Subcutaneous abdominal adipose tissue (tissue), 5 donors: Measurements from ENCODE around the gene SHPK.

Source experiments
- H3K27ac ChIP-seq: one replicate; pipeline ENCODE4 v1.7.0; 2013; ENCODE audit warnings: low read depth, mild to moderate bottlenecking, inconsistent platforms, low read length, moderate library complexity
- H3K27me3 ChIP-seq, 5 donors: one replicate each; pipeline ENCODE4 v1.7.0; 2013; ENCODE audit warnings: low read length in 5 of 5, inconsistent platforms in 1 of 5; ENCODE audit not compliant: control insufficient read depth in 5 of 5, insufficient read depth in 4 of 5
- H3K36me3 ChIP-seq, 5 donors: one replicate each; pipeline ENCODE4 v1.7.0; 2013; ENCODE audit warnings: low read length in 5 of 5; ENCODE audit not compliant: control insufficient read depth in 5 of 5, insufficient read depth in 5 of 5
- H3K4me1 ChIP-seq, 5 donors: one replicate each; pipeline ENCODE4 v1.7.0; 2013; ENCODE audit warnings: low read length in 5 of 5, mild to moderate bottlenecking in 3 of 5, moderate library complexity in 1 of 5; ENCODE audit not compliant: control insufficient read depth in 5 of 5, insufficient read depth in 5 of 5
- H3K4me3 ChIP-seq, 5 donors: one replicate each; pipeline ENCODE4 v1.7.0; 2013; ENCODE audit warnings: low read length in 5 of 5, low read depth in 1 of 5
- H3K9ac ChIP-seq, 5 donors: one replicate each; pipeline ENCODE4 v1.7.0; 2013; ENCODE audit warnings: low read length in 5 of 5, mild to moderate bottlenecking in 4 of 5, moderate library complexity in 3 of 5
- H3K9me3 ChIP-seq, 5 donors: one replicate each; pipeline ENCODE4 v1.7.0; 2013; ENCODE audit warnings: low read length in 5 of 5; ENCODE audit not compliant: control insufficient read depth in 5 of 5
- donor health status: healthy.
- donor health status: healthy.
- donor health status: healthy.
- donor health status: healthy.
- donor health status: healthy.

The SHPK gene

GRCh38 chr17:3660311-3660891 lies 24.4 kb upstream of the SHPK start:
- Histone ChIP-seq H3K36me3 (peaks cover 0 to 71% (median 35%) of the 10 kb centered on the region in 5 donors), H3K27me3 (no peaks in the 10 kb centered on the region), H3K4me3 (no peak overlapping the region), H3K9me3 (no peaks in the 10 kb centered on the region), H3K4me1 (peaks cover 0 to 28% (median 26%) of the 10 kb centered on the region in 5 donors), H3K27ac (peak overlapping the region; percentile 62), H3K9ac (peak overlapping the region in 1 of 5 donors; percentile 49)

DNA sequence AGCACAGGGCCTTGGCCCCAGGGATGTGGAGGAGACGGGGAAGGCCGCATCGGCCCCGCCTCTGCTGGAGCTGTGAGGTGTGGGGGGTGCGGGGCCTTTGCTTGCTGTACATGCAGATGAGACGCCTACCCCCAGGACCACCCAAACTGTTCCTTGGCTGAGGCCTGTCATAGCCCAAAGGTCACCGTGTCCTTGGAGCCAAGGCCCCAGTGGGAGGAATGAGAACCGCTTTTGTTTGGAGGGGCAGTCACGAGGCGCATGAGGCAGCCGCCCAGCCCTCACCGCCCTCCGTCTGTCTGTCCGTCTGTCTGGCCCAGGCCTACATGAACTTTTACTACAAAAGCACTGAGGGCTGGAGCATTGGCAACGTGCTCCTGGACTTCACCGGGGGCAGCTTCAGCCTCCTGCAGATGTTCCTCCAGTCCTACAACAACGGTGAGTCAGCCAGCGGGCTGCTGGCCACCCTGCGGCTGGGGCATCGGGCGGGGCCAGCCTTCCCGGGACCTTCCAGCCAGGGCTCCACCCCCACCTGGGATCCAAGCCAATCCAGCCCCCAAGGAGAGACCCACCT lies 23.6 kb upstream of the SHPK start:
- Histone ChIP-seq H3K9me3 (no peaks in the 10 kb centered on the region), H3K9ac (peak overlapping the region in 2 of 5 donors; percentile 41 to 49), H3K27ac (peak overlapping the region; percentile 62), H3K4me3 (no peak overlapping the region), H3K4me1 (peaks cover 0 to 28% (median 26%) of the 10 kb centered on the region in 5 donors), H3K36me3 (peaks cover 0 to 71% (median 32%) of the 10 kb centered on the region in 5 donors), H3K27me3 (no peaks in the 10 kb centered on the region)

- Histone ChIP-seq H3K36me3 (peaks cover 0 to 64% (median 25%) of the 10 kb centered on the region in 5 donors), H3K27me3 (no peaks in the 10 kb centered on the region), H3K27ac (peak overlapping the region; percentile 62), H3K4me3 (no peak overlapping the region), H3K9me3 (no peaks in the 10 kb centered on the region), H3K9ac (peak overlapping the region in 1 of 5 donors; percentile 41), H3K4me1 (peaks cover 0 to 28% (median 26%) of the 10 kb centered on the region in 5 donors)
Measured at GRCh38 chr17:3658784-3659449, 22.9 kb upstream of the SHPK start.

- Histone ChIP-seq H3K27ac (no peak overlapping the region), H3K9me3 (no peaks in the 10 kb centered on the region), H3K36me3 (peaks cover 0 to 56% (median 17%) of the 10 kb centered on the region in 5 donors), H3K4me3 (no peak overlapping the region), H3K9ac (peak overlapping the region in 1 of 5 donors; percentile 9), H3K27me3 (no peaks in the 10 kb centered on the region), H3K4me1 (peaks cover 0 to 28% (median 26%) of the 10 kb centered on the region in 5 donors)
Measured at GRCh38 chr17:3657874-3658783, 22.1 kb upstream of the SHPK start.

DNA sequence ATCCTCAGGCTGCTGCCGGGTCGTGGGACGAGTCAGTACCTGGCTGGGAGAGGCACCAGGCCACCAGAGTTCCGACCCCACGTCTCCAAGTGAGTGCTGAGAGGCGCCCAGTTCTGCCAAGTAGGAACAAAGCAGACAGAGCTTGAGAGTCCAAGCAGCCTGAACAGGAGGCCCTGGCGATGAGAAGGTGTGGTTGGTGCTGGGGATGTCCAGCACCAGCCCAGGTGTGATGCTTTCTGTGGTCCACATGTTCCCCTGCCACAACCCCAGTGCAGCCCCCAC lies 21.5 kb upstream of the SHPK start:
- no peak overlapping the region for H3K9ac ChIP-seq
- no peaks in the 10 kb centered on the region for H3K27me3 ChIP-seq
- no peak overlapping the region for H3K27ac ChIP-seq
- H3K9me3 ChIP-seq: no peaks in the 10 kb centered on the region
- H3K4me3 ChIP-seq: no peak overlapping the region
- H3K36me3 ChIP-seq: peaks cover 0 to 55% (median 16%) of the 10 kb centered on the region in 5 donors
- H3K4me1 ChIP-seq: peaks cover 0 to 28% (median 26%) of the 10 kb centered on the region in 5 donors

DNA sequence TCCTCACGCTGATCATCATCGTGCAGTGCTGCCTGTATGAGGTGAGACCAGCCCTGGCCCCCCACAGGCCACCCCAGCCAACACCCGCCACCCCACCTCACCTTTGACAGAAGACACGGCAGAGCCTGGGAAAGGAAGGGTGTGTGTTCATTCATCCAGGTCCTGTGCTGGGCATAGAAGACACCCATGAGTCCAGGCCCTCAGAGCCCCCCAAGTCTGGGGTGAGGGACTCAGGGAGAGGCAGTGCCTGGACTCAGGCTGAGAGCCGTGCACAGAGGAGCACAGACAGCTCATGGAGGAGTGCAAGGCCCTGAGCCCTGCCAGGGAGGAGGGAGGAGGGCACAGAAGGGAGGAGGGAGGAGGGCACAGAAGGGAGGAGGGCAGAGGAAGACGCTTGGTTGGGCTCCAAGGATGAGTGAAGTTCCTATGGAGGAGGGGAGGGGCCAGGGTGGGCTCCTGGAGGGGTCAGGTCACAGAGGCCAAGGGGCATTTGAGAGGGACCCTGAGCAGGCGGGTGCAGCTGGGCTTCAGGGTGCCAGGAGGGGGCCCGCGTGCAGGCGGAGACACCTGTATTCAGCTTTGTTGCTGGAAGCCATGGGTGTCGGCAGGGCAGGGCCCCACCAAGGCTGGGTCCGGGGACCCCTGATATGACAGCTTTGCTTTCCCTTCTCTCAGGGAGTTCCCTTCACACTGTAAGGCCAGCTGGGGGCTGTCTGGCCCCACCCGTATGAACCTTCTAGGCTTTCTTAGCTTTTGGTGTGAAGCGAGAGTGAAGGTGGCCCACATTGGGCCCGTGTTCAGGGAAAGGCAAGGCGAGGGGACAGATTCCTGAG lies 20.9 kb upstream of the SHPK start:
- H3K9me3 ChIP-seq: no peaks in the 10 kb centered on the region
- H3K4me1 ChIP-seq: peaks cover 0 to 28% (median 26%) of the 10 kb centered on the region in 5 donors
- no peak overlapping the region for H3K27ac ChIP-seq
- H3K9ac ChIP-seq: no peak overlapping the region
- no peaks in the 10 kb centered on the region for H3K27me3 ChIP-seq
- peaks cover 0 to 50% (median 16%) of the 10 kb centered on the region in 5 donors for H3K36me3 ChIP-seq
- no peak overlapping the region for H3K4me3 ChIP-seq

DNA sequence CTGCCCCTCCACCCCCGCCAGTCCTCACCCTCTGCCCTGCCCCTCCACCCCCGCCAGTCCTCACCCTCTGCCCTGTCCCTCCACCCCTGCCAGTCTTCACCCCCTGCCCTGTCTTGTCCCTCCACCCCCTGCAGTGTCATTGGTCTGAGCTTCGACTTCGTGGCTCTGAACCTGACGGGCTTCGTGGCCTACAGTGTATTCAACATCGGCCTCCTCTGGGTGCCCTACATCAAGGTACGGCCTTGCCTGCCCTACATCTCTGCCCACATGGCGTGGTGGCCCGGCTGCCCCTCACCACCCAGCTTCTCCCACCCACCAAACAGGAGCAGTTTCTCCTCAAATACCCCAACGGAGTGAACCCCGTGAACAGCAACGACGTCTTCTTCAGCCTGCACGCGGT lies 20.3 kb upstream of the SHPK start:
- Histone ChIP-seq H3K9me3 (no peaks in the 10 kb centered on the region), H3K36me3 (peaks cover 0 to 46% (median 13%) of the 10 kb centered on the region in 5 donors), H3K4me3 (no peak overlapping the region), H3K27ac (no peak overlapping the region), H3K9ac (no peak overlapping the region), H3K27me3 (no peaks in the 10 kb centered on the region), H3K4me1 (peaks cover 0 to 28% (median 26%) of the 10 kb centered on the region in 5 donors)

- H3K9me3 ChIP-seq: no peaks in the 10 kb centered on the region
- no peaks in the 10 kb centered on the region for H3K27me3 ChIP-seq
- peaks cover 0 to 44% (median 9%) of the 10 kb centered on the region in 5 donors for H3K36me3 ChIP-seq
- no peak overlapping the region for H3K9ac ChIP-seq
- no peak overlapping the region for H3K27ac ChIP-seq
- H3K4me1 ChIP-seq: peaks cover 0 to 26% (median 24%) of the 10 kb centered on the region in 5 donors
- no peak overlapping the region for H3K4me3 ChIP-seq
Measured at GRCh38 chr17:3655766-3656165, 19.7 kb upstream of the SHPK start.
